GM12878 (cell line): ENCODE measurements around the gene OPRL1.

ENCODE experiments used
- EZH2 ChIP-seq: IDR thresholded peaks from 2 replicates; pipeline ENCODE4 v1.6.1; 2012; ENCODE audit warnings: low read depth, mild to moderate bottlenecking, control low read depth, inconsistent platforms, low read length, borderline replicate concordance; ENCODE audit not compliant: control insufficient read depth
- FOS ChIP-seq: IDR thresholded peaks from 3 replicates; pipeline ENCODE4 v1.6.1; 2011; ENCODE audit warnings: borderline replicate concordance; ENCODE audit not compliant: insufficient read length; ENCODE audit errors: extremely low read depth
- FOXM1 ChIP-seq: IDR thresholded peaks from 2 replicates; pipeline ENCODE4 v1.6.1; 2012; ENCODE audit warnings: low read depth, mild to moderate bottlenecking, inconsistent platforms, low read length, moderate library complexity
- GABPA ChIP-seq: IDR thresholded peaks from 2 replicates; pipeline ENCODE4 v1.6.1; 2014; ENCODE audit warnings: antibody characterized with exemption, low read depth, mild to moderate bottlenecking, inconsistent platforms
- SPI1 ChIP-seq: IDR thresholded peaks from 2 replicates; pipeline ENCODE4 v1.6.1; 2011; ENCODE audit warnings: low read depth, mild to moderate bottlenecking, low read length, moderate library complexity, borderline replicate concordance; ENCODE audit not compliant: insufficient read depth
- ZNF384 ChIP-seq: IDR thresholded peaks from 2 replicates; pipeline ENCODE4 v1.6.1; 2012; ENCODE audit warnings: low read depth, mild to moderate bottlenecking, low read length, improper control_type of control experiment, borderline replicate concordance
- TF ChIP-seq, protein P1 (sequence below): fragments of 450-650 bp; IDR thresholded peaks from 2 replicates; pipeline ENCODE4 v1.6.1; 2016; ENCODE audit warnings: mild to moderate bottlenecking, moderate library complexity, borderline replicate concordance
- TF ChIP-seq, protein P2 (sequence below), 3 experiments: IDR thresholded peaks in 2 of 3; conservative IDR thresholded peaks in 1 of 3; 2 replicates each; pipeline ENCODE4 v1.5.1; 2011; ENCODE audit warnings: low read depth in 3 of 3, low read length in 3 of 3, mild to moderate bottlenecking in 3 of 3, control low read depth in 2 of 3, moderate library complexity in 2 of 3, inconsistent platforms in 1 of 3, mixed read lengths in 1 of 3; ENCODE audit not compliant: control insufficient read depth in 2 of 3, insufficient read depth in 1 of 3; ENCODE audit errors: extremely low read depth in 1 of 3
- TF ChIP-seq, protein P3 (sequence below): fragments of 450-650 bp; IDR thresholded peaks from 2 replicates; pipeline ENCODE4 v1.6.1; 2017; ENCODE audit warnings: mild to moderate bottlenecking

DNA sequence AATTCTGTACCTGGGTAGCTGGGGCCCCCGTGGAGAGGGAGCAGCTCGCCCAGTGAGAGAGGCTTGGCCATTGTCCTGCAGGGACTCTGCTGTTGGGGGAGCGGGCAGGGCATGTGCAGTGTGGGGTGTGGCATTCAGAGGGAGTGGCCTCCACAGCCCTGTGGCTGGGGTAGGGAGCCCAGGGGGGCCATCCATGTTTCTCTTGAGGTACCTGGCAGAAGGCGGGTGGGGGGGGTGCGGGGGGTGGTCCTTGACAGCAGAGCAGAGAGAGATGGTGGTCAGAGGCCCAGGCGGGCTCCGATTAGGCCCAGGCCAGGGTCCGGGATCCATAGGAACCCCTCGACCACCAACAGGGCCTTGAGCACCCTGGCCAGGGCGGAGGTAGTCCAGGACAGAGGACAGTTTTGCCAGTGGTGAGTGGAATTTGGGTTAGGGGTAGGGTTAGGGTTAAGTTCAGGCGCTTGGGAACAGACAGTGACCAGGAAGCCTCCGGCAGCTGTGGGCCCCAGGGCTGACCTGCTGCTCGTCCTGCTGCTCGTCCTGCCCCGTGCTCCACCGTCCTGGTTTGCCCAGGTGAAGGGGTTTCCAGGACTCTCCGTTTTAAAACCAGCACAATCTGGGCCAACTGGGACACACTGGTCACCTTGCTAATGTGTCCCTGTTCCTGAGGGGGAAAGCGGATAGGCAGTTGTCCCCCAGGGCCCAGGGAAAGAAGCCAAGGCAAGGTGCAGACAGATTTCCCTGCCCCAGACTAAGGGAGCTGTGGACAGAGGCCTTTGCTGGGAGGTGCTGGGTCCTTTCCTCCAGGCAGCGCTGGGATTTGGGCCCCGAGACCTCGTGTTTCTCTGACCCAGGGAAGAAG lies 59.5 kb downstream of the OPRL1 start:
- TF ChIP-seq, protein P1, sequence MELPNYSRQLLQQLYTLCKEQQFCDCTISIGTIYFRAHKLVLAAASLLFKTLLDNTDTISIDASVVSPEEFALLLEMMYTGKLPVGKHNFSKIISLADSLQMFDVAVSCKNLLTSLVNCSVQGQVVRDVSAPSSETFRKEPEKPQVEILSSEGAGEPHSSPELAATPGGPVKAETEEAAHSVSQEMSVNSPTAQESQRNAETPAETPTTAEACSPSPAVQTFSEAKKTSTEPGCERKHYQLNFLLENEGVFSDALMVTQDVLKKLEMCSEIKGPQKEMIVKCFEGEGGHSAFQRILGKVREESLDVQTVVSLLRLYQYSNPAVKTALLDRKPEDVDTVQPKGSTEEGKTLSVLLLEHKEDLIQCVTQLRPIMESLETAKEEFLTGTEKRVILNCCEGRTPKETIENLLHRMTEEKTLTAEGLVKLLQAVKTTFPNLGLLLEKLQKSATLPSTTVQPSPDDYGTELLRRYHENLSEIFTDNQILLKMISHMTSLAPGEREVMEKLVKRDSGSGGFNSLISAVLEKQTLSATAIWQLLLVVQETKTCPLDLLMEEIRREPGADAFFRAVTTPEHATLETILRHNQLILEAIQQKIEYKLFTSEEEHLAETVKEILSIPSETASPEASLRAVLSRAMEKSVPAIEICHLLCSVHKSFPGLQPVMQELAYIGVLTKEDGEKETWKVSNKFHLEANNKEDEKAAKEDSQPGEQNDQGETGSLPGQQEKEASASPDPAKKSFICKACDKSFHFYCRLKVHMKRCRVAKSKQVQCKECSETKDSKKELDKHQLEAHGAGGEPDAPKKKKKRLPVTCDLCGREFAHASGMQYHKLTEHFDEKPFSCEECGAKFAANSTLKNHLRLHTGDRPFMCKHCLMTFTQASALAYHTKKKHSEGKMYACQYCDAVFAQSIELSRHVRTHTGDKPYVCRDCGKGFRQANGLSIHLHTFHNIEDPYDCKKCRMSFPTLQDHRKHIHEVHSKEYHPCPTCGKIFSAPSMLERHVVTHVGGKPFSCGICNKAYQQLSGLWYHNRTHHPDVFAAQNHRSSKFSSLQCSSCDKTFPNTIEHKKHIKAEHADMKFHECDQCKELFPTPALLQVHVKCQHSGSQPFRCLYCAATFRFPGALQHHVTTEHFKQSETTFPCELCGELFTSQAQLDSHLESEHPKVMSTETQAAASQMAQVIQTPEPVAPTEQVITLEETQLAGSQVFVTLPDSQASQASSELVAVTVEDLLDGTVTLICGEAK = no peak
- TF ChIP-seq SPI1 = no peak
- no peak for TF ChIP-seq ZNF384
- TF ChIP-seq, protein P2, sequence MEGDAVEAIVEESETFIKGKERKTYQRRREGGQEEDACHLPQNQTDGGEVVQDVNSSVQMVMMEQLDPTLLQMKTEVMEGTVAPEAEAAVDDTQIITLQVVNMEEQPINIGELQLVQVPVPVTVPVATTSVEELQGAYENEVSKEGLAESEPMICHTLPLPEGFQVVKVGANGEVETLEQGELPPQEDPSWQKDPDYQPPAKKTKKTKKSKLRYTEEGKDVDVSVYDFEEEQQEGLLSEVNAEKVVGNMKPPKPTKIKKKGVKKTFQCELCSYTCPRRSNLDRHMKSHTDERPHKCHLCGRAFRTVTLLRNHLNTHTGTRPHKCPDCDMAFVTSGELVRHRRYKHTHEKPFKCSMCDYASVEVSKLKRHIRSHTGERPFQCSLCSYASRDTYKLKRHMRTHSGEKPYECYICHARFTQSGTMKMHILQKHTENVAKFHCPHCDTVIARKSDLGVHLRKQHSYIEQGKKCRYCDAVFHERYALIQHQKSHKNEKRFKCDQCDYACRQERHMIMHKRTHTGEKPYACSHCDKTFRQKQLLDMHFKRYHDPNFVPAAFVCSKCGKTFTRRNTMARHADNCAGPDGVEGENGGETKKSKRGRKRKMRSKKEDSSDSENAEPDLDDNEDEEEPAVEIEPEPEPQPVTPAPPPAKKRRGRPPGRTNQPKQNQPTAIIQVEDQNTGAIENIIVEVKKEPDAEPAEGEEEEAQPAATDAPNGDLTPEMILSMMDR (IDR thresholded peaks at IDR 0.05 in 2 of 3, conservative IDR thresholded peaks at IDR 0.05 in 1 of 3; ENCODE audit: control insufficient read depth in 2 of 3, extremely low read depth in 1 of 3, insufficient read depth in 1 of 3, low read depth in 3 of 3, low read length in 3 of 3) = no peak
- no peak for TF ChIP-seq GABPA
- no peak for TF ChIP-seq FOS
- TF ChIP-seq, protein P3, sequence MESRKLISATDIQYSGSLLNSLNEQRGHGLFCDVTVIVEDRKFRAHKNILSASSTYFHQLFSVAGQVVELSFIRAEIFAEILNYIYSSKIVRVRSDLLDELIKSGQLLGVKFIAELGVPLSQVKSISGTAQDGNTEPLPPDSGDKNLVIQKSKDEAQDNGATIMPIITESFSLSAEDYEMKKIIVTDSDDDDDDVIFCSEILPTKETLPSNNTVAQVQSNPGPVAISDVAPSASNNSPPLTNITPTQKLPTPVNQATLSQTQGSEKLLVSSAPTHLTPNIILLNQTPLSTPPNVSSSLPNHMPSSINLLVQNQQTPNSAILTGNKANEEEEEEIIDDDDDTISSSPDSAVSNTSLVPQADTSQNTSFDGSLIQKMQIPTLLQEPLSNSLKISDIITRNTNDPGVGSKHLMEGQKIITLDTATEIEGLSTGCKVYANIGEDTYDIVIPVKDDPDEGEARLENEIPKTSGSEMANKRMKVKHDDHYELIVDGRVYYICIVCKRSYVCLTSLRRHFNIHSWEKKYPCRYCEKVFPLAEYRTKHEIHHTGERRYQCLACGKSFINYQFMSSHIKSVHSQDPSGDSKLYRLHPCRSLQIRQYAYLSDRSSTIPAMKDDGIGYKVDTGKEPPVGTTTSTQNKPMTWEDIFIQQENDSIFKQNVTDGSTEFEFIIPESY = no peak
- no peak for TF ChIP-seq EZH2
- no peak for TF ChIP-seq FOXM1
